ENCODE measurements around the gene PDGFB. TPM values are rescaled to one million over a fixed set of nuclear protein-coding genes. Genes with fewer than 3 reads are reported as not detected.

The PDGFB gene
- total and polyA plus RNA-seq, 9 of the 15 experiments (the other 6 are each of a cell fraction or from before 2014, with no cell fraction given): 0.07 to 4.0 (median 0.48) TPM; not detected in 1

DNA sequence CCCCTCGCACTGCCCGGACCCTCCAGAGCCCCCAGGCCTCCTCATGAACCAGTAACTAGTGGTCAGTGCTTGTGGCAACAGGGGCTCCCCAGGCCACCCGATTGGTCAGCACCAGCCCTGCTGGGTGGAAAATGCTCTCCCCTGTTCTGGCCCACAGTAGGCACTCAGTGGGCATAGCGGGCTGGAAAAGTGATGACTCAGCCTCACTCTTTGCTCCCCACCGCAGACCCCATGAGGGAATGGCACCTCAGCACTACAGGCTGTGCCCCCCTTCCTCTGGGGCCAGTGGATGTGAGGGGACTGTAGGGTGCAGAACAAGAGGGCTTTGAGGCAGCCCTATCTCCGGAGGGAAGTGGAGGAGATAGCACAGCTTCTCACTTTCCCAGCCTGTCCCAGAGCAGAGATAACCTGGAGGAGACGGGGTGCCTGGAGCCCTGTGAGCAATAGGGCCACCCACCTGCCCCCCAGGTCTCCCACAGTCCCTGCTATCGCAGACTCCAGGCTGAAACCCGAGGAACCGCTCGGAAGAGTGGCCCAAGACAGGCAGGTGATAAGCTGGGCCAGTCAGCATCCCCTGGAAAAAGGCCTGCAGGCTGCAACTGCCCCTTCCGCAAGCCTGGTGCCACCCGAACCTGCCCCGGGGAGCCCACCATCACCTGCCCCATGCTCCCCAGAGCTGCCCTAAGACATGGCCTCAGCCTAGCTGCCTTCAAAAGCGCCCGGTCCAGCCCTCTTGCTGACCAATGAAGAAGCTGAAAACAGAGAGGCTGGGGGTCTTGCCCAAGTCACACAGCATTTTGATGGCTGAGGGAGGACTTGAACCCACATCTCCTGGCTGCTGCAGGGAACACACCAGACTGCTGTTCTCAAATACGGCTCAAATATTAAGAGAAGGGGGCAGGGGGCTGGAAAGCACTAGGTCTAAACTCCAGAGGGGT is 29.4 kb upstream of the PDGFB start (continued):
- TF ChIP-seq, protein P1, sequence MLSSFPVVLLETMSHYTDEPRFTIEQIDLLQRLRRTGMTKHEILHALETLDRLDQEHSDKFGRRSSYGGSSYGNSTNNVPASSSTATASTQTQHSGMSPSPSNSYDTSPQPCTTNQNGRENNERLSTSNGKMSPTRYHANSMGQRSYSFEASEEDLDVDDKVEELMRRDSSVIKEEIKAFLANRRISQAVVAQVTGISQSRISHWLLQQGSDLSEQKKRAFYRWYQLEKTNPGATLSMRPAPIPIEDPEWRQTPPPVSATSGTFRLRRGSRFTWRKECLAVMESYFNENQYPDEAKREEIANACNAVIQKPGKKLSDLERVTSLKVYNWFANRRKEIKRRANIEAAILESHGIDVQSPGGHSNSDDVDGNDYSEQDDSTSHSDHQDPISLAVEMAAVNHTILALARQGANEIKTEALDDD (IDR thresholded peaks at IDR 0.05): no peak
- no peak for TF ChIP-seq SLC30A9 (CRISPR knock-in tag; IDR thresholded peaks at IDR 0.05)
- peak; percentile 86 for TF ChIP-seq ZNF316 (IDR thresholded peaks at IDR 0.05)
- TF ChIP-seq TFAP4 (CRISPR knock-in tag; IDR thresholded peaks at IDR 0.05; ENCODE audit: borderline replicate concordance): peak; percentile 36; the same call in 1 of the 2 replicates
- no peak for TF ChIP-seq ZBTB9 (CRISPR knock-in tag; IDR thresholded peaks at IDR 0.05)
- TF ChIP-seq, protein P2, sequence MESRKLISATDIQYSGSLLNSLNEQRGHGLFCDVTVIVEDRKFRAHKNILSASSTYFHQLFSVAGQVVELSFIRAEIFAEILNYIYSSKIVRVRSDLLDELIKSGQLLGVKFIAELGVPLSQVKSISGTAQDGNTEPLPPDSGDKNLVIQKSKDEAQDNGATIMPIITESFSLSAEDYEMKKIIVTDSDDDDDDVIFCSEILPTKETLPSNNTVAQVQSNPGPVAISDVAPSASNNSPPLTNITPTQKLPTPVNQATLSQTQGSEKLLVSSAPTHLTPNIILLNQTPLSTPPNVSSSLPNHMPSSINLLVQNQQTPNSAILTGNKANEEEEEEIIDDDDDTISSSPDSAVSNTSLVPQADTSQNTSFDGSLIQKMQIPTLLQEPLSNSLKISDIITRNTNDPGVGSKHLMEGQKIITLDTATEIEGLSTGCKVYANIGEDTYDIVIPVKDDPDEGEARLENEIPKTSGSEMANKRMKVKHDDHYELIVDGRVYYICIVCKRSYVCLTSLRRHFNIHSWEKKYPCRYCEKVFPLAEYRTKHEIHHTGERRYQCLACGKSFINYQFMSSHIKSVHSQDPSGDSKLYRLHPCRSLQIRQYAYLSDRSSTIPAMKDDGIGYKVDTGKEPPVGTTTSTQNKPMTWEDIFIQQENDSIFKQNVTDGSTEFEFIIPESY (CRISPR knock-in tag; IDR thresholded peaks at IDR 0.05): no peak
- TF ChIP-seq, protein P3, sequence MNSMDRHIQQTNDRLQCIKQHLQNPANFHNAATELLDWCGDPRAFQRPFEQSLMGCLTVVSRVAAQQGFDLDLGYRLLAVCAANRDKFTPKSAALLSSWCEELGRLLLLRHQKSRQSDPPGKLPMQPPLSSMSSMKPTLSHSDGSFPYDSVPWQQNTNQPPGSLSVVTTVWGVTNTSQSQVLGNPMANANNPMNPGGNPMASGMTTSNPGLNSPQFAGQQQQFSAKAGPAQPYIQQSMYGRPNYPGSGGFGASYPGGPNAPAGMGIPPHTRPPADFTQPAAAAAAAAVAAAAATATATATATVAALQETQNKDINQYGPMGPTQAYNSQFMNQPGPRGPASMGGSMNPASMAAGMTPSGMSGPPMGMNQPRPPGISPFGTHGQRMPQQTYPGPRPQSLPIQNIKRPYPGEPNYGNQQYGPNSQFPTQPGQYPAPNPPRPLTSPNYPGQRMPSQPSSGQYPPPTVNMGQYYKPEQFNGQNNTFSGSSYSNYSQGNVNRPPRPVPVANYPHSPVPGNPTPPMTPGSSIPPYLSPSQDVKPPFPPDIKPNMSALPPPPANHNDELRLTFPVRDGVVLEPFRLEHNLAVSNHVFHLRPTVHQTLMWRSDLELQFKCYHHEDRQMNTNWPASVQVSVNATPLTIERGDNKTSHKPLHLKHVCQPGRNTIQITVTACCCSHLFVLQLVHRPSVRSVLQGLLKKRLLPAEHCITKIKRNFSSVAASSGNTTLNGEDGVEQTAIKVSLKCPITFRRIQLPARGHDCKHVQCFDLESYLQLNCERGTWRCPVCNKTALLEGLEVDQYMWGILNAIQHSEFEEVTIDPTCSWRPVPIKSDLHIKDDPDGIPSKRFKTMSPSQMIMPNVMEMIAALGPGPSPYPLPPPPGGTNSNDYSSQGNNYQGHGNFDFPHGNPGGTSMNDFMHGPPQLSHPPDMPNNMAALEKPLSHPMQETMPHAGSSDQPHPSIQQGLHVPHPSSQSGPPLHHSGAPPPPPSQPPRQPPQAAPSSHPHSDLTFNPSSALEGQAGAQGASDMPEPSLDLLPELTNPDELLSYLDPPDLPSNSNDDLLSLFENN (IDR thresholded peaks at IDR 0.05; ENCODE audit: low read depth in 2 of 2, low read length in 2 of 2): no peak
- no peak for TF ChIP-seq ZNF75A (CRISPR knock-in tag; IDR thresholded peaks at IDR 0.05)
- TF ChIP-seq PML (IDR thresholded peaks at IDR 0.05; ENCODE audit: low read length): no peak
- TF ChIP-seq LARP7 (IDR thresholded peaks at IDR 0.05): no peak
- TF ChIP-seq EZH2 (IDR thresholded peaks at IDR 0.05; ENCODE audit: borderline replicate concordance, low read depth, low read length): no peak
- TF ChIP-seq, protein P4, sequence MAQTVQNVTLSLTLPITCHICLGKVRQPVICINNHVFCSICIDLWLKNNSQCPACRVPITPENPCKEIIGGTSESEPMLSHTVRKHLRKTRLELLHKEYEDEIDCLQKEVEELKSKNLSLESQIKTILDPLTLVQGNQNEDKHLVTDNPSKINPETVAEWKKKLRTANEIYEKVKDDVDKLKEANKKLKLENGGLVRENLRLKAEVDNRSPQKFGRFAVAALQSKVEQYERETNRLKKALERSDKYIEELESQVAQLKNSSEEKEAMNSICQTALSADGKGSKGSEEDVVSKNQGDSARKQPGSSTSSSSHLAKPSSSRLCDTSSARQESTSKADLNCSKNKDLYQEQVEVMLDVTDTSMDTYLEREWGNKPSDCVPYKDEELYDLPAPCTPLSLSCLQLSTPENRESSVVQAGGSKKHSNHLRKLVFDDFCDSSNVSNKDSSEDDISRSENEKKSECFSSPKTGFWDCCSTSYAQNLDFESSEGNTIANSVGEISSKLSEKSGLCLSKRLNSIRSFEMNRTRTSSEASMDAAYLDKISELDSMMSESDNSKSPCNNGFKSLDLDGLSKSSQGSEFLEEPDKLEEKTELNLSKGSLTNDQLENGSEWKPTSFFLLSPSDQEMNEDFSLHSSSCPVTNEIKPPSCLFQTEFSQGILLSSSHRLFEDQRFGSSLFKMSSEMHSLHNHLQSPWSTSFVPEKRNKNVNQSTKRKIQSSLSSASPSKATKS (CRISPR knock-in tag; IDR thresholded peaks at IDR 0.05): no peak
- TF ChIP-seq SRSF3 (IDR thresholded peaks at IDR 0.05; ENCODE audit: insufficient read depth, low read length): no peak
- TF ChIP-seq NFE2L1 (tag; IDR thresholded peaks at IDR 0.05; ENCODE audit: borderline replicate concordance, low read depth): no peak

All from K562 (cell line).